NCI-H2196 treated with DMSO at 0.1 percent for 48 hours (cell line): ENCODE data around the gene APOC1.
"Not testable (repeated sequence)": the region's sequence is repeated elsewhere in the genome, so short reads cannot be mapped to it uniquely, and the experiment has no call there.

ENCODE experiments used
- DNase-seq: peaks from one replicate; lab custom pipeline; 2025; ENCODE audit not compliant: unreplicated experiment; lab: John Stamatoyannopoulos, UW

APOC1 gene

DNA sequence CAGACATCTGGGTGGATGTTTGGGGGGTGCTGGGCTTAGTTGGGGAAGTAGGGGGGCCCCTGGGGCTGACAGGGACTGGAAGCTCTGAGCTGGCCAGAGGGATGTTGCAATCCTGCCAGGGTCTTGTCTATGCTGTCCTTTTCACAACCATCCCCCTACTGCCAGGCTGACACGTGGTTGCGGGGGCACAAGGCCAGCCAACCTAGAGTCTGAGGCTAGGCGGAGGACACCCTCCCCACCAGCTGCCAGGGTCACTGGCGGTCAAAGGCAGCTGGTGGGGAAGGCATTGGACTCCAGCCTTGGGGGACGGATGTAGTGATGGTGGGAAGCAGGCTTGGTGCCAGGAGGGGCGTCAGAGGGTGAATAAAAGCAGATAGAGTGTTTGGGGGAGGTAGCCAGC is 1.6 kb upstream of the APOC1 start:
- no peak for DNase-seq

DNA sequence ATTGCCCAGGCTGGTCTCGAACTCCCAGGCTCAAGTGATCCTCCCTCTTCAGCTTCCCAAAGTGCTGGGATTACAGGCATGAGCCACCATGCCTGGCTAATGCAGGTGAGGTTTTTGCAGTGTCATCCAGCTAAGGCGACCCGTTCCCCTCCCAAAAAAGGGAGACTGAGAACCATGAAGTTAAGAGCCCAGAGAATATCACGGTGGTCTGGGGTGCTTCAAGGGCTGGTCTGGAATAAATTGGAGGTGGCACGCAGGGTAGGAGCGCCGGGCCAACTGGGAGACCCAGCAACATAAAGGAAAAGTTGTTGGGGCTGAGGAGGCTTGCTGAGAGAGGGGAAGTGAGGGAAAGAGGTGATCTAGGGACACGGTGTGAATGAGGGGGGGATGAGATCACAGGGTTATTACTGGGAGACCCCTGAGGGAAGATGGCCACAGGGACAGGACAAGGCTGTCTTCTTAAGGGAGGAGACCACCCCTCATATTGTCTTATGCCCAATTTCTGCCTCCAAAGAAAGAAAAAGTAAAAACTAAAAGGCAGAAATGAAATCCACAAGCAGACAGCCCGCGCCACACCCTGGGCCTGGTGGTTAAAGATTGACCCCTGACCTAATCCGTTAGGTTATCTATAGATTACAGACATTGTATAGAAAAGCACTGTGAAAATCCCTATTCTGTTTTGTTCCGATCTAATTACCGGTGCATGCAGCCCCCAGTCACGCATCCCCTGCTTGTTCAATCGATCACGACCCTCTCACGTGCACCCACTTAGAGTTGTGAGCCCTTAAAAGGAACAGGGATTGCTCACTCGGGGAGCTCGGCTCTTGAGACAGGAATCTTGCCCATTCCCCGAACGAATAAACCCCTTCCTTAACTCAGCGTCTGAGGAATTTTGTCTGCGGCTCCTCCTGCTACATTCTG is 636 bp upstream of the APOC1 start:
- DNase-seq: not testable (repeated sequence)

DNA sequence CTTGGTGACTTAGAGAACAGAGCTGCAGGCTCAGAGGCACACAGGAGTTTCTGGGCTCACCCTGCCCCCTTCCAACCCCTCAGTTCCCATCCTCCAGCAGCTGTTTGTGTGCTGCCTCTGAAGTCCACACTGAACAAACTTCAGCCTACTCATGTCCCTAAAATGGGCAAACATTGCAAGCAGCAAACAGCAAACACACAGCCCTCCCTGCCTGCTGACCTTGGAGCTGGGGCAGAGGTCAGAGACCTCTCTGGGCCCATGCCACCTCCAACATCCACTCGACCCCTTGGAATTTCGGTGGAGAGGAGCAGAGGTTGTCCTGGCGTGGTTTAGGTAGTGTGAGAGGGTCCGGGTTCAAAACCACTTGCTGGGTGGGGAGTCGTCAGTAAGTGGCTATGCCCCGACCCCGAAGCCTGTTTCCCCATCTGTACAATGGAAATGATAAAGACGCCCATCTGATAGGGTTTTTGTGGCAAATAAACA is 9.9 kb downstream of the APOC1 start:
- no peak for DNase-seq

DNA sequence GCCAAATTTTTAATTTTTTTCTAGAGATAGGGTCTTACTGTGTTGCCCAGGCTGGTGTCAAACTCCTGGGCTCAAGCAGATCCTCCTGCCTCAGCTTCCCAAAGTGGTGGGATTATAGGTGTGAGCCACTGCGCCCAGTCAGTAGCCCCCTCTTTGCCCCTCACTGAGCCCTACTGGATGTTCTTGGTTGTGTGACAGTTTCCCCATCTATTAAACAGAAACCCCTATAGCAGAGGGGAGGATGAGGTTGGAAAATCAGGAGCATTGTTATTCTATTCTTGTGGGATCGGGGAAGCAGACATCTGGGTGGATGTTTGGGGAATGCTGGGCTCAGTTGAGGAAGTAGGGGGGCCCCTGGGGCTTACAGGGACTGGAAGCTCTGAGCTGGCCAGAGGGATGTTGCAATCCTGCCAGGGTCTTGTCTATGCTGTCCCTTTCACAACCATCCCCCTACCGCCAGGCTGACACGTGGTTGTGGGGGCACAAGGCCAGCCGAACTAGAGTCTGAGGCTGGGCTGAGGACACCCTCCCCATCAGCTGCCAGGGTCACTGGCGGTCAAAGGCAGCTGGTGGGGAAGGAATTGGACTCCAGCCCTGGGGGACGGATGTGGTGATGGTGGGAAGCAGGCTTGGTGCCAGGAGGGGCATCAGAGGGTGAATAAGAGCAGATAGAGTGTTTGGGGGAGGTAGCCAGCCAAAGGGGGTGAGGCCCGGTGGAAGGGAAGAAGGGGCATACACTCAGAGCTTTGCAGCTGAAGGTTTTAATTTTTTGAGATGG is 10.9 kb downstream of the APOC1 start:
- DNase-seq: no peak

DNA sequence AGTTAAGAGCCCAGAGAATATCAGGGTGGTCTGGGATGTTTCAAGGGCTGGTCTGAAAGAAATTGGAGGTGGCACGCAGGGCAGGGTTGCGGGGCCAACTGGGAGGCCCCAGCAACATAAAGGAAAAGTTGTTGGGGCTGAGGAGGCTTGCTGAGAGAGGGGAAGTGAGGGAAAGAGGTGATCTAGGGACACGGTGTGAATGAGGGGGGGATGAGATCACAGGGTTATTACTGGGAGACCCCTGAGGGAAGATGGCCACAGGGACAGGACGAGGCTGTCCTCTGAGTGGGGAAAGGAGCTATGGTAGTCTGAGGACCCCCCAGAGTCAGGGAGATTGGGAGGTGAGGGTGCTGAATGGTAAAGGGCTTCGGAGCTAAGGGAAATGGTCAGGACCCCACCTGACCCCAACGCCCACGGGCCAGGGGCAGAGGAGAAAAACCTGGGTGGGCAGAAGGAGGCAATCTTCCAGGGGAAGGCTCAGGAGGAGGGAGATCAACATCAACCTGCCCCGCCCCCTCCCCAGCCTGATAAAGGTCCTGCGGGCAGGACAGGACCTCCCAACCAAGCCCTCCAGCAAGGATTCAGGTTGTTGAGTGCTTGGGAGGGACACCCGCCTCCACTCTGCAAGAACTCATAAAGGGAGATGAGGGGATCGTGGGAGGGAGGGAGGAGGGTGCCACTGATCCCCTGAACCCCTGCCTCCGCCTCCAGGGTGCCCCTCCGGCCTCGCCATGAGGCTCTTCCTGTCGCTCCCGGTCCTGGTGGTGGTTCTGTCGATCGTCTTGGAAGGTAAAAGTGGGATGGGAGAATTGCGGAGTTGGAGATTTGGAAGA is 12.1 kb downstream of the APOC1 start:
- DNase-seq: not testable (repeated sequence)

DNA sequence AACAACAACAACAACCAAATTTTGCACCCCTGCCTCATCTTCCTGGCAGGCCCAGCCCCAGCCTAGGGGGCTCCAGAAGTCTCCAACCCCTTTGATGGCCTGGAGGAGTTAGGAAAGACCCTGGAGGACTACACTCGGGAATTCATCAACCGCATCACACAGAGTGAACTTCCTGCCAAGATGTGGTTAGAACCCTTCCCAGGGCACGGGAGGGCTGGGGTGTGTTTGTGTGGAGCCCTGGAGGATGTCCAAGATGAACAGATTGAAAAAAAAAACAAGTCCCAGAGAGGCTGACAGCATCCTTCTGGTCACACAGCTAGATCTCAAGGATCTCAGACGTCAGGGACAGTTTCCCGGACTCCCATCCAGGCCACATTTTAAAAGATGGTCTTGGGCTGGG is 13.3 kb downstream of the APOC1 start:
- DNase-seq: no peak

DNA sequence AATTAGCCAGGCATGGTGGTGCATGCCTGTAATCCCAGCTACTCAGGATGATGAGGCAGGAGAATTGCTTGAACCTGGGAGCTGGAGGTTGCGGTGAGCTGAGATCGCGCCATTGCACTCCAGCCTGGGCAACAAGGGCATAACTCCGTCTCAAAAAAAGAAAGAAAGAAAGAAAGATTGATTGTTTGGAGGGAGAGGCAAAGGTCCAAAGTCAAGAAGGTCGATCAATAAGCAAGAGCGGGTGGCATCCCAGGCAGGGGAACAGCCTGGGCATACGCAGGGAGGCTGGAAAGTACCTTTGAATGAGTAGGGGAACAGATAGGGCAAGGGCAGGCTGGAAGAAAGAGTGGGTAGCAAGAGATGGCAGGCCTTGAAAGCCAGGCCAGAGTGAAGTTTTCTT is 15.7 kb downstream of the APOC1 start:
- DNase-seq: no peak

DNA sequence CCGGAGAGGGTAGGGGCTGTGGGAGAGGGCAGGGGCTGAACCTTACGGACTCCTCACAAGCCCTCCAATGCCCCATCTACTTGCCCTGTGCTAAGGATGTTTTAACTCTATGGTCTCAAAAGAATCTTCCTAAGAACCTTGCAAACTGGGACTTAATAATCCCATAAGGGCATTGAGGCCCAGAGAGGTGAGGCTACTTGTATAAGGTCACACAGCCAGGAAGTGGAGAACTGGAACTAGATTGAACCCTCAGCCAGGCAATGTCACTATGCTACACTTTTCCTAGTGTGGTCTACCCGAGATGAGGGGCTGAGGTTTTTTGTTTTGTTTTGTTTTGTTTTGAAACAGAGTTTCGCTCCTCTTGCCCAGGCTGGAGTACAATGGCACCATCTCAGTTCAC is 17.1 kb downstream of the APOC1 start:
- no peak for DNase-seq

DNA sequence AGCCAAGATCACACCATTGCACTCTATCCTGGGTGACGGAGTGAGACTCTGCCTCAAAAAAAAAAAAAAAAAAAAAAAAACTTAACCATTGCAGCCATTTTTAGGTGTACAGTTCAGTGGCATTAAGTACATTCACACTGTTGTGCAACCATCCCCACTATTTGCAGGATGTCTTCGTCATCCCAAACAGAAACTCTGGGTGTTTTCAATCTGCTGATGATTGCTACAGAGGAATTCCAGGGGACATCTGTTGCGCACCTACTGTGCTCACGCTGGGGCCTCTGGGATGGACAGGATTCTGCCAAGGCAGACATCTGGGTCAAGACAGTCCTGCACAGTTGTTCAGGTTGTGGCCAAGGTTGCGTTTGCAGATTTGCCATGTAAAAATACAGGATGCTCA is 25.3 kb downstream of the APOC1 start:
- DNase-seq: no peak

DNA sequence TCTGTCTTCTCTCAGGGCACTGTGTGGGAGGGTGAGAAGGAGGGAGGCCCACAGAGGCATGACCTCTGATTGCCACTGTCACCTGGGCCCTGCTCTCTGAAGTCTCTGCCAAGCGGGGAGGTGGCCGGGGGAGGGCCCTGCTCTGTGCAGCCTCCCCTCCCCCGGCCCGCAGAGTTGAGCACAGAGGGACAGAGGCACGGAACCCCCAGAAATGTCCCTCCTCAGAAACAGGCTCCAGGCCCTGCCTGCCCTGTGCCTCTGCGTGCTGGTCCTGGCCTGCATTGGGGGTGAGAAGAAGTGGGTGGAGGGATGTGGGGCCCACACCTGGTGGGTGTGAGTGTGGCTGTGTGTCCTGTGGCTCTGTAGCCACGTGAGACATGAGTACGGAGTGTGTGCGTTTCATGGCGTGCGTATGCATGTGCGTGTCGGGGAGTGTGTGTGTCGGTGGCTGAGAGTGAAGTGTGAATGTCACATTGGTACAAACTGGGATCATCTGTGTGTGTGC is 27.7 kb downstream of the APOC1 start, which contains the start of gene APOC4:
Gene APOC4, plus strand, starts transcription at position 171 of the 505 bp plus-strand sequence. Its CDS starts 41 bp downstream, at position 212.
- DNase-seq: no peak

DNA sequence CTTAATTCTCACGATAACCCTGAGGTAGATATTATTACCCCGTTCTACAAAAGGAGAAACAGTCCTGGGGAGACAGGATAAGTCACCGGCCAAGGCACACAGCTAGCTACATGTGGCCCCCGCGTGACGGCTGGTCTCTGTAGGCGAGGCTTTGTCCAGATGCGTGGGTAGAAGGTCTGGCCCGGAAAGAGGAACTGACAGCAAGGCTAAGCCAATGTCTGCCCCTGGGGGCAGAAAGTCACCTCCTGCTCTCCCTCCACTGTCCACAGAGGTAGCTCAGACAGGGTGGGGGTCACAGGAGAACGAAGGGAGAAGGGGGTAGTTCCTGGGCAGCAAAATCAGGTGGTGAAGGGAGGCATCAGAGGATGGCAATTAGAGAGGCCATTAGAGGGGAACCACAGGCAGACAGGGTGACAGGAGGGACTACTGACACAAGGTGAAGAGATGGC is 29.4 kb downstream of the APOC1 start:
- no peak for DNase-seq

DNA sequence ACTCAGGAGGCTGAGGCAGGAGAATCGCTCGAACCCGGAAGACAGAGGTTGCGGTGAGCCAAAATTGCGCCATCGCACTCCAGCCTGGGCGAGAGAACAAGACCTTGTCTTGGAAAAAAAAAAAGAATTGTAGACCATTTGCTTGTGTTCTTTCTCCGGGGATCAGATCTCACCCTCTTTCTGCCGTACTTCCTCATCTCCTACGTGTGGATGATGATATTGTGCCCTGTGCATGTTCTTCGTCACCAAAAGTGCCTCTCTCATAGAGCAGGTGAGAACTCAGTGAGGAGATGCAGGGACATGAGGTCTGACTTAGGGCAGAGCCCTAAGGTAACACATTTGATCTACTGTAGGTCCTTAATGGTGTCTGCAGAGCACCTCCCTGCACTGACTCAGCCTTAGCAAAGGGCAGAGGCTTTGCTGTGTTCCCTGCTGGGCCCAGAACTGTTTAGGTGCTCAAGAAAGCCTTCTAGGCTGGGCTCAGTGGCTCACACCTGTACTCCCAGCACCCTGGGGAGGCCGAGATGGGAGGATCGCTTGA is 32.7 kb downstream of the APOC1 start:
- DNase-seq: no peak

DNA sequence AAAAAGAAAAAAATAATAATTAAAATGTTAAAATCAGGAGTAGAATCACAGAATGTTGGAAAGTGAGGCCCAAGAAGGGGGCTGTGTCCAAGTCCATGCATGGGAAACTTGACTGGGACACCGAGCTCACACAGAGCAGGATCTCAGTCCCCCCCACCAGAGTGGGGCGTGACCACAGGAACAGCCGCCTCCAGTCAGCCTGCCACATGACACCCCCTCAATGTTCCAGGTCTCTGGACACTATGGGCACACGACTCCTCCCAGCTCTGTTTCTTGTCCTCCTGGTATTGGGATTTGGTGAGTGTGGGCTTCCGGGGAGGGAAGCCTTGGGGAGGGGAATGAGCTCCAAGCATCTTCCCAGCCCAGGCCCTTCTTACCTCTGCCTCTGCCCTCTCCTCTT is 33.8 kb downstream of the APOC1 start:
- DNase-seq: no peak

DNA sequence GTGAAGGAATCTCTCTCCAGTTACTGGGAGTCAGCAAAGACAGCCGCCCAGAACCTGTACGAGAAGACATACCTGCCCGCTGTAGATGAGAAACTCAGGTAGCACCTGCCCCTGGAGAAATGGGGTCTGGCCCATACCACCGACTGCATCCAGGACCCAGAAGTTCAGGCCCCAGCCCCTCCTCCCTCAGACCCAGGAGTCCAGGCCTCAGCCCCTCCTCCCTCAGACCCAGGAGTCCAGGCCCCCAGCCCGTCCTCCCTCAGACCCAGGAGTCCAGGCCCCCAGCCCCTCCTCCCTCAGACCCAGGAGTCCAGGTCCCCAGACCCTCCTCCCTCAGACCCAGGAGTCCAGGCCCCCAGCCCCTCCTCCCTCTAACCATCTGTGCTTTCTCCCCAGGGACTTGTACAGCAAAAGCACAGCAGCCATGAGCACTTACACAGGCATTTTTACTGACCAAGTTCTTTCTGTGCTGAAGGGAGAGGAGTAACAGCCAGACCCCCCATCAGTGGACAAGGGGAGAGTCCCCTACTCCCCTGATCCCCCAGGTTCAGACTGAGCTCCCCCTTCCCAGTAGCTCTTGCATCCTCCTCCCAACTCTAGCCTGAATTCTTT is 34.5 kb downstream of the APOC1 start:
- no peak for DNase-seq

DNA sequence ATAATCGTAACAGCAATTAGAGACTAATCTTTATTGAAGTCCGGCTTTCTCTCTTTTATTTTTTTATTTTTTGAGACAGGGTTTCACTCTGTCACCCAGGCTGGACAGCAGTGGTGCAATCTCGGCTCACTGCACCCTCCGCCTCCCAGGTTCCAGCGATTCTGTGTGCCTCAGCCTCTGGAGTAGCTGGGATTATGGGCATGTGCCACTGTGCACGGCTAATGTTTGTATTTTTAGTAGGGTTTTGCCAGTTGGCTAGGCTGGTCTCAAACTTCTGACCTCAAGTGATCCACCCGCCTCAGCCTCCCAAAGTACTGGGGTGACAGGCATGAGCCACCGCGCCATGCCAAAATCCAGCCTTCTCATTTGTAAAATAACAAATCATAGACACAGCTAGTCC is 35.1 kb downstream of the APOC1 start:
- DNase-seq: no peak

DNA sequence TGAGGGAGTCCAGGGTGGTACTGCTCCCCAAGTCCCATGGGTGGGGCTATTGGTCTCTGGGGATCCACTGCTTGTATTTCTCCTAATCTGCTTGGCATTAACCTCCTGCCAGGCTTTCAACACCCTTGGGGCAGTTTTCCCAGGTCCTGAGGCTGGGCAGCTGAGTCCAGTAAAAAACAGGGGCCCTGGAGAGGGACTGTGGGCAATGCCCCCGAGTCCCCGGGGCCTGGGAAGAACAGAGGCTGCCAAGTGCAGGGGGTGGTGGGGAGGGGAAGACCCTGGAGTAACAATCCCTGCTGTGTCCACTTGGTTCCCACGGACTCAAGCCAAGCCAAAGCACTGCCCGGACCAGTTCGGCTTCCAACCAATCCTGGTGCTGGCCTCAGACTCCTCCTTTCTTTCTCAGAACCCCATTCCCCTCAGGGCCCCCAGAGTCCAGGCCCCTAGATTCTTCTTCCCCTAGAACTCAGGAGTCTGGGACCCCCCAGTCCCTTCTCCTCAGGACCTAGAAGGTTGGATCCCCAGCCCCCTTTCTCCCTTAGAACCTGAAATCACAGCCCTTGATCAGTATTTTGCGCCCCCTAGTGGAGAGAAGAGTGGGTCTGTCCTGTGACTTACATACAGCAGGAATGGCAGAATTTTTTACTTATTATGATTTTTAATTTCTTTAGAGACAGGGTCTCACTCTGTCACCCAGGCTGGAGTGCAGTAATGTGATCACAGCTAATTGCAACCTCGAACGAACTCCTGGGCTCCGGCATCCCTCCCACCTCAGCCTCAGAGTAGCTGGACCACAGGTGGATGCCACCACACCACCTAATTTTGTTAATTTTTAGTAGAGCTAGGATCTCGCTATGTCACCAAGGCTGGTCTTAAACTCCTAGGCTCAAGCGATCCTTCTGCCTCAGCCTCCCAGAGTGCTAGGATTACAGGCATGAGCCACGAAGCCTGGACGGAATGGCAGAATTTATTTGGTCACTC is 37.1 kb downstream of the APOC1 start:
- peak; percentile 30 for DNase-seq

DNA sequence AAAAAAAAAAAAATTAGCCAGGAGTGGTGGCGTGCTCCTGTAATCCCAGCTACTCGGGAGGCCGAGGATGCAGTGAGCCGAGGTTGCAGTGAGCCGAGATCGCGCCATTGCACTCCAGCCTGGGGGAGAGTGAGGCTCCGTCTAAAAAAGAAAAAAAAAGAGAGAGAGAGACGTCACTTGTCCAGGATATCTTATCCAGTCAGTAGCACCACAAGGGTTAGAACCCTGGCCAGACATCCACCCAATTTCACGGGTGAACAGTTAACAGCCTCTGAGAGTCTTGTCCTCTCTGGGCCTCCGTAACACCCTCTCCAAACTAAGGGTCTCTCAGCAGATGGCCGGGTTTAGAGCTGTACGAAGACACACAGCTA is 39.9 kb downstream of the APOC1 start:
- no peak for DNase-seq

DNA sequence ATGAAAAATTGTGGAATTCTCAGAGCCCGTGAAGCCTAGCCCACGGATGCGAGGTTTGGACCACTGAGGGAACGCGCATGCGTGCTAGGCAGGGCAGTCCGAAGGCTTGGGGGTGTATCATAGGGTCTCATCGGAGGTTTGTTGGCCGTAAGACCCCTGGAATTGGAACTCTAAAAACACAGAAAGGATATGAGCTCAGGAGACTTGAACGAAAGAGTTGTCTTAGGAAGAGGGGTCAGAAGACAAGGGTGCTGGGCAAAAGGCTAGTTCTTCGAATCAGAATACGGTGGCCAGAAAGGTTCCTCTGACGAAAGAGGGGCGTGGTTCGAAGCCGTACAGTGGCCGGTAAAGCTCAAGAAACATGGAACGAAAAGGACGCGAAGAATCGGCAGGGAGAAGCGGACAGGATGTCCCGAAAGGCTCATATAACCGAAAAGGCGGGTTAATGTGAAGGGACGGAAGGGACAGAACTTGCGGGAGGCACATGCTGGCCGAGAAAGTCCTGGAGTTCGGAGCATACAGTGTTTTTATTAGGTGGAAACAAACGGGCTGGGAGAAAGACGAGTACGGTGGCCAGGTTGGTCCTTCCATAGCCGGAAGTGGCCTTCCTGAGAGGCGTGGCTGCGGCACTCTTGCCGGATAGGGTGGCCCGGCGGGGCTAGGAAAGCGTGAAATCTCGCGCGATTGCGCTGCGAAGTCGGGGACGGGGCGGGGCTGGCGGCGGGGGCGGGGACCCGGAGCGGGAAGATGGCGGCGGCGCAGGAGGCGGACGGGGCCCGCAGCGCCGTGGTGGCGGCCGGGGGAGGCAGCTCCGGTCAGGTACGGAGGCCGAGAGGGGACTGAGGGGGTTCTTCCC is 40.5 kb downstream of the APOC1 start, which contains the start of gene CLPTM1:
Gene CLPTM1, plus strand, starts transcription at position 732 of the 856 bp plus-strand sequence. Its CDS starts 16 bp downstream, at position 748.
- DNase-seq: peak; percentile 89
